GM18519 (cell line): ENCODE measurements around the gene PRXL2A.
A peak's percentile ranks its signal among the peaks of the same experiment; 100 is the strongest.

ENCODE experiments used
- ATAC-seq: cut with Tn5 transposase; IDR thresholded peaks from one replicate; pipeline ENCODE4 v1.9.1; 2021; ENCODE audit warnings: mild to moderate bottlenecking, moderate library complexity; ENCODE audit not compliant: unreplicated experiment, low FRiP score

The PRXL2A gene

GRCh38 chr10:80443531-80443974 is 35.2 kb downstream of the PRXL2A start:
- ATAC-seq, result no peak

GRCh38 chr10:80444124-80444523 is 35.8 kb downstream of the PRXL2A start:
- no peak for ATAC-seq

- ATAC-seq, result peak; percentile 78
These were observed 36.4 kb downstream of the PRXL2A start for GRCh38 chr10:80444646-80445319.

GRCh38 chr10:80447436-80448190 is 39.3 kb downstream of the PRXL2A start:
- ATAC-seq, result no peak

- no peak for ATAC-seq
These were observed 40.0 kb downstream of the PRXL2A start for GRCh38 chr10:80448209-80448942.

GRCh38 chr10:80449520-80449919 is 41.2 kb downstream of the PRXL2A start:
- no peak for ATAC-seq

GRCh38 chr10:80451132-80451531 is 42.8 kb downstream of the PRXL2A start:
- ATAC-seq, result no peak

GRCh38 chr10:80452069-80452468 is 43.7 kb downstream of the PRXL2A start:
- no peak for ATAC-seq

- no peak for ATAC-seq
These were observed 44.3 kb downstream of the PRXL2A start for GRCh38 chr10:80452640-80453039.

- no peak for ATAC-seq
These were observed 44.9 kb downstream of the PRXL2A start for GRCh38 chr10:80453056-80453841.

GRCh38 chr10:80453842-80454512 is 45.6 kb downstream of the PRXL2A start, which contains the start of gene TSPAN14:
Gene TSPAN14, plus strand, starts transcription at chr10:80454310. Its CDS starts 34,924 bp downstream, at chr10:80489234.
- ATAC-seq, result peak; percentile 43

- ATAC-seq, result peak; percentile 10
These were observed 46.4 kb downstream of the PRXL2A start for GRCh38 chr10:80454513-80455460.

GRCh38 chr10:80455461-80456349 is 47.4 kb downstream of the PRXL2A start:
- no peak for ATAC-seq

- ATAC-seq, result no peak
These were observed 49.4 kb downstream of the PRXL2A start for GRCh38 chr10:80457554-80458262.

- no peak for ATAC-seq
These were observed 49.9 kb downstream of the PRXL2A start for GRCh38 chr10:80458263-80458625.

GRCh38 chr10:80458638-80459037 is 50.3 kb downstream of the PRXL2A start:
- ATAC-seq, result no peak
